Measurements from ENCODE around the gene SMOC2. TPM values are rescaled to one million over a fixed set of nuclear protein-coding genes. Genes with fewer than 3 reads are reported as not detected.

Gene SMOC2
- polyA plus RNA-seq, 1 of the 3 experiments (the other 2 are of a cell fraction) = not detected

- H4K20me1 ChIP-seq (ENCODE audit: insufficient read depth) = no peaks in the 10 kb centered on the region
- no peaks in the 10 kb centered on the region for H3F3A ChIP-seq (replicated peaks; ENCODE audit: insufficient read depth)
- no peak for TF ChIP-seq RAD21 (IDR thresholded peaks at IDR 0.05; ENCODE audit: low read length)
- no peak for TF ChIP-seq SMC3 (IDR thresholded peaks at IDR 0.05; ENCODE audit: low read depth, low read length)
- no peak for TF ChIP-seq GATA2 (CRISPR knock-in tag; IDR thresholded peaks at IDR 0.05)
- no peak for TF ChIP-seq CTCF (IDR thresholded peaks at IDR 0.05)
- TF ChIP-seq REST (IDR thresholded peaks at IDR 0.05; ENCODE audit: low read depth, low read length) = no peak
- no peak for TF ChIP-seq ZBTB33 (IDR thresholded peaks at IDR 0.05; ENCODE audit: borderline replicate concordance, low read depth)
- TF ChIP-seq PBX3 (IDR thresholded peaks at IDR 0.05) = no peak
- no peak for TF ChIP-seq EP300 (IDR thresholded peaks at IDR 0.05; ENCODE audit: borderline replicate concordance in 1 of 2, low read depth in 1 of 2, low read length in 1 of 2)
- TF ChIP-seq FOSL2 (IDR thresholded peaks at IDR 0.05; ENCODE audit: borderline replicate concordance, low read depth) = no peak
- no peak for TF ChIP-seq RXRA (IDR thresholded peaks at IDR 0.05; ENCODE audit: borderline replicate concordance, low read depth)
- no peak for TF ChIP-seq MEF2A (IDR thresholded peaks at IDR 0.05; ENCODE audit: borderline replicate concordance, low read depth)
- TF ChIP-seq YY1 (IDR thresholded peaks at IDR 0.05; ENCODE audit: low read depth) = no peak
- TF ChIP-seq FOXJ3 (CRISPR knock-in tag; IDR thresholded peaks at IDR 0.05) = no peak
- no peak for TF ChIP-seq TEAD4 (IDR thresholded peaks at IDR 0.05; ENCODE audit: borderline replicate concordance, insufficient read depth)
- TF ChIP-seq NRF1 (IDR thresholded peaks at IDR 0.05; ENCODE audit: low read depth, low read length) = no peak
- no peak for TF ChIP-seq POLR2AphosphoS5 (IDR thresholded peaks at IDR 0.05; ENCODE audit: low read depth, low read length)
- TF ChIP-seq RFX5 (IDR thresholded peaks at IDR 0.05; ENCODE audit: low read length) = no peak
- no peak for TF ChIP-seq USF1 (IDR thresholded peaks at IDR 0.05; ENCODE audit: borderline replicate concordance, low read depth)
- TF ChIP-seq RCOR1 (IDR thresholded peaks at IDR 0.05; ENCODE audit: low read length) = no peak
- TF ChIP-seq IRF3 (IDR thresholded peaks at IDR 0.05; ENCODE audit: low read depth, low read length) = no peak
- no peak overlapping the region for H3K9ac ChIP-seq
- H3K9me3 ChIP-seq = no peaks in the 10 kb centered on the region
- peak; percentile 72 for DNase-seq
- no peaks in the 10 kb centered on the region for H3K9me2 ChIP-seq
- no peaks in the 10 kb centered on the region for H3K27me3 ChIP-seq (ENCODE audit: insufficient read depth)
- peaks cover 0 to 20% of the 10 kb centered on the region in 2 experiments; a peak in 1 of 4 replicates for H3K4me1 ChIP-seq (ENCODE audit: control insufficient read depth in 1 of 2, insufficient read depth in 2 of 2, low read depth in 1 of 2, low read length in 1 of 2)
- 14% methylated on average over 11 of the region's 11 CpGs for WGBS (ENCODE audit: low lambda C conversion rate)
- CTCF ChIA-PET = interaction anchor here (0.8 to 1.5 kb wide), 4 partner anchors 9 to 185 kb away, joined by 3 to 7 read pairs (median 4); no protein-coding TSS in a partner anchor
- POLR2A ChIA-PET = no interaction called here
- H2AFZ ChIP-seq (ENCODE audit: low read depth) = no peak overlapping the region
- no peaks in the 10 kb centered on the region for H3K36me3 ChIP-seq (replicated peaks in 1 of 2; ENCODE audit: control insufficient read depth in 1 of 2, insufficient read depth in 2 of 2, low read length in 1 of 2)
- no peaks in the 10 kb centered on the region for H3K79me2 ChIP-seq (ENCODE audit: insufficient read depth)
- no peak overlapping the region; a peak in 1 of 4 replicates for H3K27ac ChIP-seq (ENCODE audit: low read depth in 2 of 2, low read length in 1 of 2)
- H3K4me2 ChIP-seq = no peak overlapping the region
- H3K4me3 ChIP-seq (ENCODE audit: low read depth in 2 of 2, low read length in 1 of 2) = no peak overlapping the region
These were observed 195.4 kb downstream of the SMOC2 start for GRCh38 chr6:168636147-168637004.
